C4-2B (cell line): ENCODE results near the gene IFT74.

Source experiments
- CTCF ChIP-seq: fragments of 450-650 bp; conservative IDR thresholded peaks from 2 replicates; pipeline ENCODE4 v1.5.1; 2017; ENCODE audit warnings: mild to moderate bottlenecking
- ZFX ChIP-seq: fragments of 450-650 bp; IDR thresholded peaks from 2 replicates; pipeline ENCODE4 v1.6.1; 2017

- TF ChIP-seq CTCF = no peak
- TF ChIP-seq ZFX = no peak
Measured at GRCh38 chr9:27059412-27059811, 103.2 kb downstream of the IFT74 start.
